RKO (cell line): Measurements from ENCODE around the gene SMIM5.
A peak's percentile ranks its signal among the peaks of the same experiment; 100 is the strongest.
"Not testable (repeated sequence)": the region's sequence is repeated elsewhere in the genome, so short reads cannot be mapped to it uniquely, and the experiment has no call there.

Experiments
- DNase-seq: peaks from one replicate; pipeline ENCODE4 v3.0.0-alpha.2; 2016; ENCODE audit warnings: low spot score

Gene SMIM5

GRCh38 chr17:75625813-75626486 is 7.3 kb upstream of the SMIM5 start:
- peak; percentile 16 for DNase-seq

- no peak for DNase-seq
These were observed 6.7 kb upstream of the SMIM5 start for GRCh38 chr17:75626496-75627038.

DNA sequence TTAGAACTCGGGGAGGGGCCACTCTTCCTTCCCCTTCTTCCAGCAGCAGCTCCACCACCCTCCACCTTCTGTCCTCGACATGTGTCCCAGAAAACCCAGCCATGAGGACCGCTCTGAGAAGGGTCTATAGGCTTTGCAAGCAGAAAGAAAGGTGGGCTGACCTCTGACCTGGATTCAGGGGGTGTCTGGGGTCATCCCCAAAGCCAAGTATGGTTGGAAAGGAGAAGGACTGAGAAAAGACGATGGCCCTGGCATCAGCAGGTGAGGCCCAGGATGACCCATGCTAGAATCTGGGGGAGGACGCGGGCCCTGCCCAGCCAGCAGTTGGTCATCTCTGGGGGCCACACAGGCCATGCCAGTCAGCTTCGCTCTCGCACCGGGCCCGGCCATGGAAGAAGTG is 6.1 kb upstream of the SMIM5 start:
- DNase-seq = no peak

DNA sequence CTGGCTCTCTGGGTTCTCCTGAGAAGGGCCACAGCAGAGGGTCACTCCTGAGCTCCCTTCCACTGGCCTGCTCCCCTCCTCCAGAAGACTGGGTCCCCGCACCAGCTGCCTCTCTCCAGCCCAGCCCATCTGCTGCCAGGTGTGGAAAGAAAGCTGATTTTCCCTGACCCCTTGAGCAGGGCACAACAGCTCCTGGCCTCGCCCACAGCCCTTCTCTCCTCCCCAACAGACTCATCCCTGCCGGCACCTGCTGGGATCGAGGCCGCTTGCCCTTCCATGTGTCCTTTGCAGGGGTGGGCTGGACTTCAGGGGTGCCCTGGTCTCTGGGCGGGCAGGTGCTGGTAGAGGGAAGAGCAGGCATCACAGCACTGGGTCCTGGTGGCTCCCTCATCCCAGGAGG is 4.8 kb upstream of the SMIM5 start:
- no peak for DNase-seq

DNA sequence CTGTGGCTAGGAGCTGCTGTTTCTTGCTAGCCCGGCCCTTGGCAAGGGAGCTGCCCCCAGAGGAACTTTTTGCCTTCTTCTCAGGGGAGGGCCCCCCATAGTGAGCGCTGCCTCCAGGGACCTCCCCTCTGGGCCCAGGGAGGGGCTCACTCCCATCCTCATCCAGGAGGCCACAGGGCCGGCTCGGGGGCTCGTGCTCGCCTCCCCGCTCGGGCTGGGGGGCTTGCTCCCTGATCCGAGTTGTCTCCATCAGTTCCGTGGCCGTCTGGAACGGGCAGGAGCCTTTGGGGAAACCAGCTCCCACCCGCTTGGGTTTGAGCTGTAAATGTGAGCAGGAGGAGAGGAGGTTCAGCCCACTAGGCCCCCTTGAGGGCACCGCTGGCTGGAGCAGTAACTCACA is 4.1 kb upstream of the SMIM5 start:
- DNase-seq = no peak

DNA sequence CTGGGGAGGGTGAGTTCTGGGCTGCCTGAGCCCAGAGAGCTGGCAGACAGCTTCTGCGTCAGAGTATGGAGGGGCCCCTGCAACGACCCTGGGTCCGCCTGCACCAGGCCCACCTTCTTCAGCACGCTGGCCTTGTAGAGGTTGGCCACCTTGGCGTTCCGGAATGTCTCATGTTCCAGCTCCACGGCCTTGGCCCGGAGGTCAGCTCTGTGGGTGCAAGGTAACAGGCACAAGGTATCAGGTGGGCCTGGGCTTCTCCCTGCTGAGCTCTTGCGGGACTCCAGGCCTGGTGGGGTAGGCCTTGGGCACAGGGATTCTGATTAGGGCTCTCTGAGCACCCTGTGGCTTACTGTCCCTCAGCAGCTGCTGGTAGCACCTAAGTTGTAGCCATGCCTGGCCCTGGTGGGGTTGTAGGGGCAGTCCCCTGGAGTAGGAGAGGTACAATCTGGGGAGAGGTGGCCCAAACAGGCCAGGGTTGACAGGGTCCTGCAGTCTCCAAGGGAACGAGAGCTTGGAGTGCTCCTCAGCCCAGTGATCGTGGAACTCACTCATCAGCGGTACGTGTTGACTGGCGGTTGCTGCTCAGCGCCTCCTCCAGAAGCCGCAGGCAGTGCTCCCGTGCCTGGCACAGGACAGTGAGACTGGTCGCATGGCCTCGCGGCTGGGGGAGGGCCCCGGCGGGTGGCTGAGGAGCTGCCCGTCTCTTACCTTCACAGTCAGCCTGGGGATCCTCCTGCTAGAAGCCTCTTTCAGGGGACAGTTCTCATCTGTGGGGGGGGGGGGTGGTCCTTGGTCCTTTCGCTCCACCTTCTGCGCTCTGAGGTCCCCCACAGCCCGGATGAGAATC is 2.9 kb upstream of the SMIM5 start:
- DNase-seq = no peak

DNA sequence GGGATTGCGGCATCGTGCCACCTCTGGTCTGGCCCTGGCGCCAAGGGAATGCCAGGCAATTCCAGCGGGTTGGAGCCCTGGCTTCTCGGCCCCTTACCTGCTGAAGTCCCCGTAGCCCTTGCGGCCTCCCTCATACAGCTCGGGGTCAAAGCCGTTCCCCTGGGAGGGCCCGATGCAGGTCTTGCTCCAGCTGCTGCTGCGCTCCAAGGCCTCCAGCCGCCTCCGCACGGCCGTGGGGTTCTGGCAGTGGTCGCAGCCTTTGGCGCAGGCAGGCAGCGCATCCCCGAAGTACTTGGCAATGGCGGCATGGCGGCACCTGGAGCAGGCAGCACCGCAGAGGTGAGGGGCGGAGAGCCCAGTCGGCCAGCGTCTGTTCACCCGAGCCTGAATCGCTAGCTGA is 1.9 kb upstream of the SMIM5 start:
- DNase-seq = no peak

GRCh38 chr17:75632428-75632827 is 806 bp upstream of the SMIM5 start:
- no peak for DNase-seq

DNA sequence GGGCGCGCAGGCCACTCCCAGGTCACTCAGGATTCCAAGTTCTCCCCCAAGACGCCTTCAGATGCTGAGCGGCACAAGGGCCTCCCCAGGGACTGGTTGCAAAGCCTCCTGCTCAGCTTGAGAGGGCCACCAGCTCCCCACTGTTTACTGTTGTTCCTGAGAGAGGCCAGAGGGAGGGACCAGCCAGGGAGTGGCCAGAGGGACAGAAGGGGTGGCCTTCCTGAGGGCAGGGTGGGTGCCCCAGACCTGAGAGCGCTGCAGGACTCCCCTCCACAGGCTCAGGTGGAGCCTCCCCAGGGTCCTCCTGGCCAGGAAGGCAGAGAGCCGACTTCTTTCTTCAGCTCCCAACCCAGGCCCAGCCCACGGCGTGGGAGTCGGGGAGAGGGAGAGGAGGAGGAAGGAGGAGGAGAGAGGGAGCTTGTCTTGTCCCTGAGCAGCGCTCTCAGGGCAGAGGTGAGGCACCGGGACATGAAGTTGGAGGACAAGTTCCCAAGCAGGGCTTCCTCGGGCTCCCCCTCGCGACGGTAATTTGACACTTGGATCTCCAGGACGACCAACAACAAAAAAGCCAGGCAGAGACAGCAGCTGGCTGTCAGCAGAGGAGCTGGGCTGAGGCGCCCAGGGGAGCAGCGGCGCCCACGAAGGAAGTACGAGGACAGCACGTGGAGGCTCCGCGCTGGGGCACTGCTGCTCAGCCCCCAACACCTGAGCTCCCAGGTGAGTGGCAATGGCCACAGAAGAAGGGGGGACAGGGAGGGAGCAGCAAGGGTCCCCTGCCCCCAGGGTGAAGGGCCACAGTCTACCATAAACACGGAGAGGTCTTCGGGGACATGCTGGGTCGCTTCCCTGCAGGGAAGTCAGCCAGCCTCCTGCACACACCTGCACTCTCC is 497 bp downstream of the SMIM5 start:
- peak; percentile 91 for DNase-seq

GRCh38 chr17:75634376-75634740 is 1.1 kb downstream of the SMIM5 start:
- no peak for DNase-seq

GRCh38 chr17:75634754-75635609 is 1.7 kb downstream of the SMIM5 start:
- DNase-seq = no peak

DNA sequence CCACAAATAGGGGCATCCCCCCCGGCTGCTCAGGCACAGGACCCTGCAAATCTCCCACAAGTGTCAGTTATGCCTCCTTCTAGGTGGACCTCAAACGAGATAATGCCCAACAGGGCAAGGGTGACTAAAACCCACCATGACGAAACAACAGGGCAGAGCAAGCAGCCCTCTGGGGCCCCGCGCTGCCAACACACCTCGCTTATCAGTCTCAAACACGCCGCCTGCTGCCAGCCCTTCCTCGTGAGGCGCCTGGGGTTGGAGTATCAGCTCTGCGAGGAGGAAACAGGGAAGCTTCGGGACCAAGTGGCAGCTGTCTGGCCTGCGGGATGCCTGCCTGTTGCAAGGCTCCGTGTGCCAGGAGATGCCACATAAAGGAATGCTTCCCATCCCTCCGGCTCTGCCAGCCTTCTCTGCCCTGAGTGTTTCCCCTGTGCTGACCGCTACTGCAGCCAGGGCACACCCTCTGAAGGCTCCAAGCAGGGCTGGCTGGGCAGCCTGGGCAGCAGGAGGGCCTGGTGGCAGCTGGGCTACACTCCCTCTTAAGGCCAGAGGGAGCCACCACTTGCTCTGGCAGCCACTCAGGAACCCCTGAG is 2.5 kb downstream of the SMIM5 start:
- no peak for DNase-seq

DNA sequence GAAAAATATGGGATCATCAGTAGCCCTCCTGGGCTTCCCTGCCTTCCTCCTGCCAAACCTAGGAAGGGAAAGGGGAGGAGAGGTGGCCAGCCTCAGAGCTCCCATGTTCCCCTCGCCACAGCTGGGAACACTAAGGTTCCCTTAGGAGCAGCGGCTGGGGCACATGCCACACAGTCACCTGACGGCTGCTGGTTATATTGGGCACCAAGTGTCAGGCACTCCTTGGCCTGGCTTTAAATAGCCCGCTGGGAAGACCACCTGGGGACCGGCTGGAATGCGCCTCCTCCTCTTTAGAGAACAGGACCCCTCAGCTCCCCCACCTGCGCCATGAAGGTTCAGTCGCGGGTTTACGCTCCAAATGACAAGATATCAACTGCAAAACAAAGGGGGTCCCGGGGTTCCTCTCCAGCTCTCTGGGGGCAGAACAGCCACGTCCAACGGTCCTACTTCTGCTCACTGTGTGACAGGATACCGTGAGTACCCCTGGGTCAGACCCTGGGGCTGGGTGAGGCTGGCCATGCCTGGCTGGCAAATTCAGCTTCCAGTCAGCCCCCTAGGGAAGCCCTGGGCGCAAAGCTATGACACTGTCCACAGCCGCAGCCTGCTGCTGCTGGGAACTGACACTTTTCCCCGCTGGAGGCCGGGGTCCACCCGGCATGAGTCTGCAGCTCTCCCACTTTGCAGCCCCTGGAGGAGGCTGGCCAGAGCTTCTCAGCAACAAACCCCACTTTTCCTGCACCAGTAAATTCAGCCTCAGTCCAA is 3.3 kb downstream of the SMIM5 start:
- DNase-seq = no peak

DNA sequence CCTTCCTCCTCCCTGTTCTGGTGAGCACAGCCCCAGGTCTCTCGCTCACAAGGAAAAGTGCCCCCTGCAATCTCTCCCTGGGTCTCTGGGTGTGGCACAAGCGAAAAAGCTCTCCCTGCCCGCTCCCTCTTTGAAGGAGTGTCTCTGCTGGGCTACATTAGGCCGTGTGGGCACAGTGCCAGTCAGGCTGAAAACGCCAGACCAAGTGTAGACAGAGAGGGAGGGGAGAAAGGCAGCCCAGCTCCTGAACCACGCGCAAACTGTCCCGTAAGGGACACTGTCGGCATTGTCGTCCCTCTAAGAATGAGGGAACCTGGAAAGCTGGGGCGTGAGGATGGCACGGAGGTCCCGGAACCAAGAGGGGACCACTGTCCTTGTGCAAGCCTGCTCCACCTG is 3.9 kb downstream of the SMIM5 start:
- DNase-seq = no peak

GRCh38 chr17:75637551-75637950 is 4.3 kb downstream of the SMIM5 start:
- no peak for DNase-seq

DNA sequence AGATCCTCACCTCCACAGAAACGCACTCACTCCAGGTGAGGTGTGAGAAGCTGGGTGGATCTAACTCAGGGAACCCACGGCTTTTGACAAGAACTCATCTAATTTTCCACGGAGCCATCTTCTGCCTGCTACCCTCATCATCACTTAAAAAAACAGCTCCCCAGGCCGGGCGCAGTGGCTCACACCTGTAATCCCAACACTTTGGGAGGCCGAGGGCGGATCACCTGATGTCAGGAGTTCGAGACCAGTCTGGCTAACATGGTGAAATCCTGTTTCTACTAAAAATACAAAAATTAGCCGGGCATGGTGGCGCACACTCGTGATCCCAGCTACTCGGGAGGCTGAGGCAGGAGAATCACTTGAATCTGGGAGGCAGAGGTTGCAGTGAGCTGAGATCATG is 4.8 kb downstream of the SMIM5 start:
- DNase-seq = not testable (repeated sequence)

- DNase-seq = no peak
These were observed 5.7 kb downstream of the SMIM5 start for GRCh38 chr17:75638893-75639292.

- DNase-seq = no peak
These were observed 6.1 kb downstream of the SMIM5 start for GRCh38 chr17:75639327-75639726.

GRCh38 chr17:75639771-75640555 is 6.7 kb downstream of the SMIM5 start:
- no peak for DNase-seq
